Inflammatory macrophage treated with lipopolysaccharide for 4 hours (primary cell): ENCODE measurements around the gene TSPAN31.
"Not testable (repeated sequence)": the region's sequence is repeated elsewhere in the genome, so short reads cannot be mapped to it uniquely, and the experiment has no call there.

Experiments
- DNase-seq: peaks from one replicate; pipeline ENCODE4 v3.0.0-alpha.2; 2020

TSPAN31 gene

GRCh38 chr12:57769594-57769993 is 24.8 kb downstream of the TSPAN31 start:
- DNase-seq: no peak

GRCh38 chr12:57770734-57771133 is 25.9 kb downstream of the TSPAN31 start:
- peak; percentile 57 for DNase-seq

GRCh38 chr12:57771236-57771872 is 26.5 kb downstream of the TSPAN31 start:
- DNase-seq: peak; percentile 98

- DNase-seq: peak; percentile 97
These were observed 27.1 kb downstream of the TSPAN31 start, which contains the start of gene METTL1 for GRCh38 chr12:57771873-57772428. TSS of gene METTL1 (minus strand) at chr12:57772105. CDS start at chr12:57772083, 22 bp downstream.

- peak; percentile 71 for DNase-seq
These were observed 27.8 kb downstream of the TSPAN31 start, which contains the start of gene EEF1AKMT3 for GRCh38 chr12:57772429-57773322. TSS of gene EEF1AKMT3 (plus strand) at chr12:57772614. CDS start at chr12:57772725, 111 bp downstream.

- not testable (repeated sequence) for DNase-seq
These were observed 29.8 kb downstream of the TSPAN31 start for GRCh38 chr12:57774634-57775033.

GRCh38 chr12:57775044-57775443 is 30.2 kb downstream of the TSPAN31 start:
- no peak for DNase-seq

- peak; percentile 86 for DNase-seq
These were observed 30.9 kb downstream of the TSPAN31 start for GRCh38 chr12:57775563-57776246.

GRCh38 chr12:57776247-57776587 is 31.4 kb downstream of the TSPAN31 start:
- no peak for DNase-seq

- DNase-seq: no peak
These were observed 32.5 kb downstream of the TSPAN31 start for GRCh38 chr12:57777367-57777766.

GRCh38 chr12:57777911-57778310 is 33.1 kb downstream of the TSPAN31 start:
- DNase-seq: peak; percentile 59

GRCh38 chr12:57779736-57780135 is 34.9 kb downstream of the TSPAN31 start:
- no peak for DNase-seq

- DNase-seq: no peak
These were observed 35.6 kb downstream of the TSPAN31 start for GRCh38 chr12:57780284-57780897.

GRCh38 chr12:57781244-57781643 is 36.4 kb downstream of the TSPAN31 start:
- peak; percentile 60 for DNase-seq

- DNase-seq: peak; percentile 38
These were observed 37.0 kb downstream of the TSPAN31 start for GRCh38 chr12:57781801-57782200.

- DNase-seq: no peak
These were observed 37.4 kb downstream of the TSPAN31 start for GRCh38 chr12:57782243-57782607.

- peak; percentile 94 for DNase-seq
These were observed 38.0 kb downstream of the TSPAN31 start, which contains the start of gene TSFM for GRCh38 chr12:57782608-57783465. TSS of gene TSFM (plus strand) at chr12:57782787. CDS start at chr12:57782802, 15 bp downstream.

GRCh38 chr12:57783466-57783801 is 38.6 kb downstream of the TSPAN31 start:
- no peak for DNase-seq

GRCh38 chr12:57783861-57784260 is 39.0 kb downstream of the TSPAN31 start:
- DNase-seq: no peak

- DNase-seq: peak; percentile 96
These were observed 49.1 kb downstream of the TSPAN31 start for GRCh38 chr12:57793920-57794319.

- DNase-seq: peak; percentile 78
These were observed 50.5 kb downstream of the TSPAN31 start for GRCh38 chr12:57795354-57795753.

- DNase-seq: peak; percentile 39
These were observed 52.2 kb downstream of the TSPAN31 start for GRCh38 chr12:57796996-57797395.
